ENCODE results near the gene MPHOSPH6. TPM values are rescaled to one million over a fixed set of nuclear protein-coding genes. Genes with fewer than 3 reads are reported as not detected.

The MPHOSPH6 gene
- total and polyA plus RNA-seq, 3 experiments from 2014 or later = 22.1 to 51.6 (median 47.0) TPM

DNA sequence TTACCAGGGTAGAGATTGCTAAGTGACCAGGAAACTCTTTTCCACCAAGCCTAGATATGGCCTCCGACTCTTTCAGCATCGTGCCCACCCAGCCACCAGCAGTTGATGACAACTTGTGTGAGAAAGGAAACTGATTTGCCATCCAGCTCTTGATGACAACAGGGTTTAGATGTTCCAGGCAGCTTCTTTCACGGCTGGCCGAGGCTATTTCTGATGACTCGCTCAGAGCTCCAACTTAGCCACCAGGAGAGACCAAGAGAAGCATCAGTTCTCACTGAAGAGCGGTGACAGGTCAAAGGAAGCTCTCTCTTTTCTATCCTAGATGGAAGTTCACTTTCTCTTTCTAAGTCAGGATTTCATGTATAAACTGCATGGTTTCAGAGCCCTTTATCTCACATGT lies 61.2 kb downstream of the MPHOSPH6 start:
- Mint-ChIP-seq H3K4me3 (no peak overlapping the region), H3K36me3 (no peaks in the 10 kb centered on the region), H3K9me3 (no peaks in the 10 kb centered on the region), H3K4me1 (peaks cover 0 to 8% (median 5%) of the 10 kb centered on the region in 3 donors), H3K27ac (no peak overlapping the region), H3K27me3 (peaks cover 2 to 24% of the 10 kb centered on the region in 2 donors)
- H3K4me3 ChIP-seq (ENCODE audit: low read length) = no peak overlapping the region
- POLR2A ChIA-PET = no interaction called here
- no peaks in the 10 kb centered on the region for H3K4me1 ChIP-seq (ENCODE audit: insufficient read depth, low read length)
- CTCF ChIA-PET = no interaction called here
- no peak for DNase-seq
- no peaks in the 10 kb centered on the region for H3K36me3 ChIP-seq (ENCODE audit: insufficient read depth, low read length)
- H3K27ac ChIP-seq (ENCODE audit: low read depth, low read length) = no peak overlapping the region
- peaks cover 3% of the 10 kb centered on the region for H3K27me3 ChIP-seq (ENCODE audit: insufficient read depth, low read length, poor library complexity, severe bottlenecking)
- H3K9me3 ChIP-seq (ENCODE audit: low read length) = no peaks in the 10 kb centered on the region

DNA sequence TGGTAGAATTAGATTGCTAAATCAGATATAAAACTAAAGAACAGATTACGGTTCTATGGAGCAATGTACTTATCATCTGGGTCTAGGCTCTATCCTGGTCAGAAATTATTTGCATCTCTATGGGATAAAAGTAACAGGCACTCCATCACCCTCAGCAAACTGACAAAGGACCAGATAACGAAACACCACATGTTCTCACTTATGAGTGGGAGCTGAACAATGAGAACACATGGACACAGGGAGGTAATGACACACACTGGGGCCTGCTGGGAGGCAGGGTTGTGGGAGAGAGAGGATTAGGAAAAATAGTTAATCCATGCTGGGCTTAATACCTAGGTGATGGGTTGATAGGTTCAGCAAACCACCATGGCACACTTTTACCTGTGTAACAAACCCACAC lies 61.9 kb downstream of the MPHOSPH6 start:
- no peaks in the 10 kb centered on the region for H3K4me1 ChIP-seq (ENCODE audit: insufficient read depth, low read length)
- H3K27ac ChIP-seq (ENCODE audit: low read depth, low read length) = no peak overlapping the region
- Mint-ChIP-seq H3K4me1 (peaks cover 0 to 8% (median 5%) of the 10 kb centered on the region in 3 donors), H3K36me3 (no peaks in the 10 kb centered on the region), H3K9me3 (no peaks in the 10 kb centered on the region), H3K4me3 (no peak overlapping the region), H3K27me3 (peaks cover 2 to 24% of the 10 kb centered on the region in 2 donors), H3K27ac (no peak overlapping the region)
- no peaks in the 10 kb centered on the region for H3K36me3 ChIP-seq (ENCODE audit: insufficient read depth, low read length)
- H3K4me3 ChIP-seq (ENCODE audit: low read length) = no peak overlapping the region
- DNase-seq = no peak
- peaks cover 3% of the 10 kb centered on the region for H3K27me3 ChIP-seq (ENCODE audit: insufficient read depth, low read length, poor library complexity, severe bottlenecking)
- H3K9me3 ChIP-seq (ENCODE audit: low read length) = no peaks in the 10 kb centered on the region
- POLR2A ChIA-PET = no interaction called here
- CTCF ChIA-PET = no interaction called here

DNA sequence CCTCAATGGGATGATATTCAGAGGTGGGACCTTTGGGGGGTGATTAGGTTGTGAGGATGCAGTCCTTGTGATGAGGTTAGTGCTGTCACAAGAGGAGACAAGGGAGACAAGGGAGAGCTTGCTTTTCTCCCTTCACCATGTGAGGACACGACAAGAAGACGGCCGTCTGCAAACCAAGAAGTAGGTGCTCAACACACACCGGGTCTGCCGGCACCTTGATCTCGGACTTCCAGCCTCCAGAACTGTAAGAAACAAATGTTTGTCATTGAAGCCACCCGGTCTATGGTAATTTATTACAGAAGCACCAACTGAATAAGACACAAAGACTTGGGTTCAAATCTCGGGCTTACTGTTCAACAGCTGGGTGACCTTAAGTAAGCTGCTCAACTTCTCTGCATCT lies 64.9 kb downstream of the MPHOSPH6 start:
- H3K27me3 Mint-ChIP-seq = peaks cover 2 to 29% of the 10 kb centered on the region in 2 donors
- POLR2A ChIA-PET = no interaction called here
- H3K36me3 Mint-ChIP-seq = no peaks in the 10 kb centered on the region
- CTCF ChIA-PET = no interaction called here
- H3K36me3 ChIP-seq (ENCODE audit: insufficient read depth, low read length) = no peaks in the 10 kb centered on the region
- H3K9me3 Mint-ChIP-seq = no peaks in the 10 kb centered on the region
- H3K27ac Mint-ChIP-seq = no peak overlapping the region
- no peak overlapping the region for H3K4me3 ChIP-seq (ENCODE audit: low read length)
- no peak overlapping the region for H3K27ac ChIP-seq (ENCODE audit: low read depth, low read length)
- peaks cover 7% of the 10 kb centered on the region for H3K27me3 ChIP-seq (ENCODE audit: insufficient read depth, low read length, poor library complexity, severe bottlenecking)
- H3K9me3 ChIP-seq (ENCODE audit: low read length) = no peaks in the 10 kb centered on the region
- DNase-seq = no peak
- peaks cover 0 to 8% (median 5%) of the 10 kb centered on the region in 3 donors for H3K4me1 Mint-ChIP-seq
- H3K4me1 ChIP-seq (ENCODE audit: insufficient read depth, low read length) = no peaks in the 10 kb centered on the region
- no peak overlapping the region for H3K4me3 Mint-ChIP-seq

Other genes with a start within 250 kb of the MPHOSPH6 start
- gene SDR42E1, start 158.8 kb downstream of the MPHOSPH6 start, total RNA-seq = 10 to 100 TPM; 11.9 to 12.4 TPM
- gene SDR42E1, start 158.8 kb downstream of the MPHOSPH6 start, polyA plus RNA-seq = 1.9 TPM
- not detected for gene HSD17B2, start 135.0 kb downstream of the MPHOSPH6 start, total RNA-seq
- gene HSD17B2, start 135.0 kb downstream of the MPHOSPH6 start, polyA plus RNA-seq = 0.03 TPM

Measured in CD8-positive, alpha-beta memory T cell (primary cell).